Activated CD8-positive, alpha-beta memory T cell treated with anti-CD3 and anti-CD28 coated beads, Interleukin-2, amount 50 U/mL, for 1 hour (primary cell): ENCODE results near the gene RRAGD.

ENCODE experiments used
- DNase-seq: peaks from one replicate; pipeline ENCODE4 v3.0.0-alpha.2; 2020; ENCODE audit errors: extremely low read depth

RRAGD gene

DNA sequence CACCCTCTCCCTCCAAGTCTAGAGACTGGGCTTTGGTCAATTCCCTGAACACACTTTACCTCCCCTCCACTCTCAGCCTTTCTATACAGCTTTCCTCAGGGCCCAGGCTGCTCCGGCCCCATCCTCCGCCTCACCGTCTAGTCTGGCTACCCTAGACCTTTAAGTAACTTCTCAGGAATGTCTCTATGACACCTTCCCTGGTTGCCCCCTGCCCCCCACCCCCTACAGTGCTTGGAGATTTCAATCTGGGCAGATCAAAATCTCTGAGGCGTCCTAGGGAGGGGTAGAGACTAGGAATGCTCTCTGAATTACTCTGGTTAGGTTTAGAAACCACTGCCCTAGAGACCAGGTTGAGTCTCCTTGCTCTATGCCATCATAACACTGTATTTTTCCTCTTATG lies 65.6 kb downstream of the RRAGD start:
- DNase-seq: no peak

DNA sequence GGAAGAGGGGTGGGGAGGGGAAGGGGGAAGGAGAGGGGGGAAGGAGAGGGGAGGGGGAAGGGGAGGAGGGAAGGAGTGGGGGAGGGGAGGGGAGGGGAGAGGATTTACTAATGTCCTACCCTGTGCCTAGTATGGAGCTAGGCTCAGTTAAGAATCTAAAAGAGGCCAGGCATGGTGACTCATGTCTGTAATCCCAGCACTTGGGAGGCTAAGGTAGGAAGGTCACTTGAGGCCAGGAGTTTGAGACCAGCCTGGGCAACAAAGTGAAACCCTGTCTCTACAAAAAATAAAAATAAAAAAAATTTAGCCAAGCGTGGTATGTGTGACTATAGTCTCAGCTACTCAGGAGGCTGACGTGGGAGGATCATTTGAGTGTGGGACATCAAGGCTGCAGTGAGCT lies 72.5 kb downstream of the RRAGD start:
- DNase-seq: no peak

DNA sequence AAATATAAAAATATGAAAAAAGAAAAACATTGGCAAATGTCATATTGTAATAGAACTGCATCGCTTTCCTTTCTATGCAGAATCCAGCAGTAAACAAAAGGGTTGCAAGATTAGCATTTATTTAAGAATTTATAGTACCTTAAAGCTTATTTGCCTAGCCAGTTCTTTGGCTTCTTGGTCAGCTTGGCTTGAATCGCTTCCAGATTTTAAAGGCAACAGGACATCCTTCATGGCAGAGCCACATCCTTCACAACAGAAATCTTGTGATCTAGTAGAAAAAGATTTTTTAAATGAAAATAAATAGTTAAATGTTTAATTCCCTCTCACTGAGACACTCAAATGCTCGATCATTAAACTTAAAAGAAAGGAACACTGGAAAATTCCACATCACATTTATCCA lies 76.9 kb downstream of the RRAGD start:
- no peak for DNase-seq

DNA sequence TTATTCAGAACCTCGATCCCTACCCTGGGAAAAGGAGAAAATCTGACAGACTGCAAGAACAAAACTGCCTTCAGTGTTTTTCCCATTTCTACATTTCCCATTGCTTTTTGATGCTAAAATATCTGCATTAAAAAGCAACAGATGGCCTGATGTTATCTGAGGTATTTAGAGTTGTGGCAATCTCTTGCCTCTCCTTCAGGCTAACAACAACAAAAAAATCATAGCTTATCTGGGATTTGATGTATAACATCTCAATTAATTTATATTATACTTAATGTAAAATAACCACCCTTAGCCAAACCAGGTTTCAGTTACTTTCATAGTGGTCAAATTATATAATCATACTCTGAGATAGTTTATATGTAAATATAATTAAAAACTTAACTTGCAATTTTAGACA lies 81.2 kb downstream of the RRAGD start:
- no peak for DNase-seq

DNA sequence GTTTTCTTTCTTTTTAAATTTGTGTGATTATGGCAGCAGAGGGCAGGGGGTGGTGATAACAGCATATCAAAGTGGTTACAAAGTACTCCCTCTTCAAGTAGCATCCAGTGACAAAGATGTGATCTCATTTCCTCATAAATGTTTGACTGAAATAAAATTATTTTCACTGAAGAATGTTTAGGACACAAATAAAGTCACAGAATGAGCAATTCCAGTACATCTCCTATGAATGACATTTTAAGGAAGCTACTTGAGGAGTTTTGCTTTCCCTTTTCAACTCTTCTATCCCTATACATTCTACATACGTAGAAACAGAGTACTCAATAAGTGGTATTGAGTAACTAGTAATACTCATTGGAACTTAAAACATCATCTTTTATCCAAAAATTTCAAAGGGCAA lies 83.1 kb downstream of the RRAGD start:
- DNase-seq: no peak

DNA sequence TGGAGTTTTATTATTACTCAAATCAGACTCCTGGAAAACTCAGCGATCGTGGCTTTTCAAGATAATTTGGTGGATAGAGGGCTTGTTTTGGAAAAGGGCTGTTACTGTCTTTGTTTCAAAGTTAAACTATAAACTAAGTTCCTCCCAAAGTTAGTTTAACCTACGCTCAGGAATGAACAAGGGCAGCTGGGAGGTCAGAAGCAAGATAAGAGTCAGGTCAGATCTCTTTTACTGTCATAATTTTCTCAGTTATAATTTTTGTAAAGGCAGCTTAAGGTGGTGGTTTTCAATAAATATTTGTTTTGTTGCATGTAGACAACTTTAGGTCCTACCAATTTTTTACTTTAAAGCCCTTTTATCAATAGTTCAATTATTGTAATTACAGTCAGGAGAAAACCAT lies 87.8 kb downstream of the RRAGD start:
- DNase-seq: no peak

DNA sequence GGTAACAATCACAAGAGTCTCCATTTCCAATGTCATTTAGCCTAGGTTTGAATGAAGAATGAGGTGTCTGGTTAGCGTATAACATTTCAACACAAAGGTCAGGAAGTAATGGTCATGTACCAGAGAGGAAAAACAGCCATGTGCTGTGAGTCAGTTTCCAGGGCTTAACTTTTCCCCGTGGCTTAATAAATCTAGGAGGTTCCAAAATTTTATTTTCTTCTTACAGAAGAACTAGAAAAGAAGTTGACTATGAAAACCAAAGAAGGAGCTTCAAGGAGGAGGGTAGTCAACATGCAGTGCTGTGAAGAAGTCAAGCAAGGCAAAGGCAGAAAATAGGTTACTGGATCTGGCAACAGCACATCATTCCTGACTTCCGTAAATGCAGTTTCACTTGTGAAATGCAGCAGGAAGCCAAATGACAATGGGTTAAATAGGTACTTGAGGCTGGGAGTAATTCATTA lies 88.5 kb downstream of the RRAGD start:
- DNase-seq: no peak

DNA sequence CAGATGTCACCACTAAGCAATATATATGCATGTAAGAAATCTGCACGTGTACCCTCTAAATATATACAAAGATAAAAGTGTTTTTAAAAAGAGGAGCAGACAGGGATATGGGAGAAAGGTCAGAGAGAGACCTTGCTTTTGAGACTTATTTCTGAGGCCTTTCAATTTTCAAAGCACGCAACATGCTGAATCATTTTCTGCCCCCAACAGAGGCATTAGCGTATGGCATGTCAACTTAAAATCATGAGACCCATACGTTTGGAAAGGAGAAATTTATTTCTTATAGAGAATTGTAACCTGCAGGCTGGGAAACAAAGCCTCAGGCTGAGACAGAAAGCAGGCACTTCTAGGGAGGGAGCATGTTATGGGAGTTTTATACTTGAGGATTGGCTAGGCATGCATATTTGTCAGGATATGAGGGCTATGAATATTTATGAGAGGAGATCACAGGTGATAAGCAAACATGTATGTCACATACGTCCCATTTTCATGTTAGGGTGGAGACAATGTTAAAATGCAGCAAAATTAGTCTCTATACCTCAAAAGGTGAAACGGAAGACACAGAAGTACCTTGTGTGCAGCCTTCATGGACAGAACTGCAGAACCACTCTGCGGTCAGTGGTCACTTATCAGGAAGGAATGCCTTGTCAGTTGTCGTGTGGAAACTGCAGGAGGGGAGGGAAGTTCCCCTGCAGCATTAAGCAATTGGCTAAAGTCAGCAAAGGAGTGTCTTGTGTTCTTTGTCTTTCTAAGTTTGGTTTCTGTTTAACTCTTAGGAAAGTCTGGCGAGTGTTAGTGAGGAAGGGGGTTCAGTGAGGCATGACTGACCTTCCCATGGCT lies 90.7 kb downstream of the RRAGD start:
- no peak for DNase-seq

DNA sequence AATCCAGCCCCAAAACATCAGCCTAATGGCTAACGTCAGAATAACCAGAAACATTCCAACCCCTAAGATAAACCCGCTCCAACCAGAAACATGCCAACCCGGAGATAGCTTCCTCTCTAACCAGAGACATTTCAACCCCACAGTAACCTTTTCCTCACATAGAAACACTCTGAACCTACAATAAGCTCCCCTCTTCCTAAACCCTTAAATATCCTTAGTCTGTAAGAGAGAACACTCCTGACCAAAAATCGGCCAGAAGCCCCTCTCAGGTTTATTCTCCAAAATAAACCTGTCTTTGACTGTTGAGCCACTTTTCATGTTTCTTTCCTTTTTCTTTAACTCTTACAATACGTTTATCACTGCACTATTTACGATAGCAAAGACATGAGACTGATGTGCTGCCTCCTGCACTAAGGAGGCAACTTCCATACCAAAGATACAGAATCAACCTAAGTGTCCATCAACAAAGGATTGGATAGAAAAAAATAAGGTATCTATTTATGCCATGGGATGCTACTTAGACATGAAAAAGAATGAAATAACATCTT lies 92.0 kb downstream of the RRAGD start:
- no peak for DNase-seq

DNA sequence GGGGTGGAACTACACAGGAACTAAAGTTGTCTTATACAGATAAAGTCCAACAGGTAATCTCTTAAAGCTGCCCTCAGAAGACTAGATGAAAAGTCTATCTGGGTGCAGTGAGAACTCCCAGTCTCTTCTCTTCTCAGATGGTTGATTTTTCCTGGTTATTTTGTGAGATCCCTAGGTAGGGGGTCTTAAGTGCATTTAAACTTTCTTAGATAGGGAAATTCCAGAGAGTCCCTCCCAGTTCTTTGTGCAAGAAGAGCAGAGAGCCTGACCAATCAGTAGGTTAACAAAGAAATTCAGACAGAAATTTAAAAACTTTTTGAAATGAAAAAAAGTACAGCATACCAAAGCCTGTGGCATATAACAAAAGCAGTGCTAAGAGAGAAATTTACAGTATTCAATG lies 95.0 kb downstream of the RRAGD start:
- DNase-seq: no peak

DNA sequence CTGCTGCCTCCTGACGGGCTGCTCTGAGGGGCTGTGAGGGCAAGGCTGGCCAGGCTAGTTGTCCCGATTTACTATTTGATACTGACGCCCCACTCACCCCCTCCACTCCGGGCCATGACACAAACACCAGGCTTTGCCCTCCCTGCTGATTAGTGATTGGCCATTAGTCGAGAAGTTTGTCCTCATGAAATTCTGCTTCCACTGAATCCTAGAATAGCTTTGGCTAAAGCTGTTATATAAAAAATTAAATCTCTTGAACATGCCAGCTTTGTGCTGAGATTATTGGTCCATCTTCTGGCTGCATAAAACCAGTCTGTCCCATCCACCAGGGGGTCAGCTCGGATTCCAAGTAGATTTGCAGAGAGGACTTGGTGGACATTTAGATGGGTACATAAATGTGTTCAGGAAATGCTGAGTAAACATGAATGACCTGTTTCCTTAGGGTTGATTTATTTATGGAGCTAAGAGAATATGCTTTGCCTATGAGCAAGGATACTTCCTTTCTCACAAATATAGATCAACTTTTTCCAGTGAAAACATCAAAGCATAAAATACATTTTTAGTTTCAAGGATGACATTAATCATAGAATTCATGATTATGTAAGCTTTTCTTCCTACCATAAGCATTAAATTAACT lies 96.7 kb downstream of the RRAGD start, which contains the start of gene GABRR2:
Gene GABRR2, minus strand, starts transcription at position 51 of the 637 bp plus-strand sequence. CDS start 134 bp downstream, outside the sequence.
- DNase-seq: no peak

DNA sequence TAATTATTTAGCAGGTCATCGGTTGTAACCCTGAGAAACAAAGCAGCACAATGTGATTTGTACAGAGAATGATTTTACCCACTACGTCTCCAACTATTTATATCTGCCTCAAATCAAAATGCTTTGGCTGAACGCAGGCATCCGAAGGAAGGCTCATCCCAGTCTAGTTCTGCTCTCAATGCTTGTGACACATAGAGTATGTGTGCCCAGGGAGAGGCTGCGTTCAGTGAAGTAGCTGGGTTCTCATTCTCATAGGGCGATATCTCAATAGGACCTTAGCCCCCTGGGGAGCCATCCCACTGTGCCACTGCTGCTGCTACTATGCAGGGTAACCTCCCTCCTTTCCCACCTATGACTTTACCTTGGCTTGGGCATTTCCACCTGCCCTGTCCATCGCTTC lies 97.4 kb downstream of the RRAGD start:
- DNase-seq: no peak
